ENCODE results near the gene BICC1.

Gene BICC1

DNA sequence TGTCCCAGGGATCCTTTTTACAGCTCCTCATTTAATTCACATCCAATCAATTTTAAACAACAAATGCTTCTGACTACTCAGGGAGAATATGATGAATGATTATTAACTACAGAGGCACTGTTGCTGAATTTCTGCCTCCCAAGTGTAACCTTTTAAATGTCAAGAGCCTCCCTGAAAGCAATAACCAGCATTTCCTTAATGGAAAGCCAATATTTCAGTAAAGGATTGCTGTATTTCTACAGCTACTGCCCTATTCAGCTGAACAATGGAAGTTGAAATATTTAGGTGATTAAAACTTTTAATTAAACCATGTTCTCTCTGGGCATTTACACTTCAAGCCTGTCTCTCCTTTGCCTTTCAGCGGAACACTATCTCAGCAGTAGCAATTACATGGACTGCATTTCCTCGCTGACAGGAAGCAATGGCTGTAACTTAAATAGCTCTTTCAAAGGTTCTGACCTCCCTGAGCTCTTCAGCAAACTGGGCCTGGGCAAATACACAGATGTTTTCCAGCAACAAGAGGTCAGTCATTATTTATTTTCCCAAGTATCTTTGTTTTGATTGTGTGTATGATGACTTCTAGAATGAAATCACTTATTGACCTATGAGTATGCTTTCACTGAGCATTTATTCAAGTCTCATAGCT lies 304.7 kb downstream of the BICC1 start:
- no peak for DNase-seq

DNA sequence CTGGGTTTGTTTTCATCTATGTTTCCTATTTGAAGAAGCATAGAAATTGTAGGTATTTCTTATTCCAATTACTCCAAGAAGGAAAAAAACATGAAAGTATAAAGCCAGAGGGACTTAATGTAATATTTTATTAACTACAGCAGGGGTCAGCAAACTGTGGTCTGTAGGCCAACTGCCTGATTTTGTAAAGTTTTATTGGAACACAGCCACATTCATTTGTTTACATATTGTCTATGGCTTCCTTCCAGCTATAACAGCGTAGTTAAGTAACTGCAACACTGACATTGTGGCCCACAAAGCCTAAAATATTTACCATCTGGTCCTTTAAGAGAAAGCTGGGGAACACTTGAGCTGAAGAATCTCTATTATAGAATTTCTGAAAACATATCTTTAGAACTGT lies 306.2 kb downstream of the BICC1 start:
- DNase-seq = no peak

DNA sequence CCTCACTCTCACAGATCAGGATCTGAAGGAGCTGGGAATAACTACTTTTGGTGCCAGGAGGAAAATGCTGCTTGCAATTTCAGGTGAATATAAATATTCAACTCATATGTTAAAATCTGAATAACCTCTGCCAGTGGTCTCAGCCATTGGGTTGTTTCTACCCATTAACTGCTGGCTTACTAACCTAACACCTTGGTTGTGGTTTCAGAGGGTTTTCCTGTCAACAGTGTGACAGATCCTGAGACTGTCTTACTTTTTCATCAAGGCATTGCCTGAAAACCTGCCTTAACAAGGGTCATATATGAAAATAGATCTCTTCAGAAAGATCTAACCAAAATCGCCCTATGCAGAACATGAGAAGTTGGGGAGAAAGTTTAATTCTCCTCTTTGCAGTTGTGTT lies 307.7 kb downstream of the BICC1 start:
- DNase-seq = no peak

DNA sequence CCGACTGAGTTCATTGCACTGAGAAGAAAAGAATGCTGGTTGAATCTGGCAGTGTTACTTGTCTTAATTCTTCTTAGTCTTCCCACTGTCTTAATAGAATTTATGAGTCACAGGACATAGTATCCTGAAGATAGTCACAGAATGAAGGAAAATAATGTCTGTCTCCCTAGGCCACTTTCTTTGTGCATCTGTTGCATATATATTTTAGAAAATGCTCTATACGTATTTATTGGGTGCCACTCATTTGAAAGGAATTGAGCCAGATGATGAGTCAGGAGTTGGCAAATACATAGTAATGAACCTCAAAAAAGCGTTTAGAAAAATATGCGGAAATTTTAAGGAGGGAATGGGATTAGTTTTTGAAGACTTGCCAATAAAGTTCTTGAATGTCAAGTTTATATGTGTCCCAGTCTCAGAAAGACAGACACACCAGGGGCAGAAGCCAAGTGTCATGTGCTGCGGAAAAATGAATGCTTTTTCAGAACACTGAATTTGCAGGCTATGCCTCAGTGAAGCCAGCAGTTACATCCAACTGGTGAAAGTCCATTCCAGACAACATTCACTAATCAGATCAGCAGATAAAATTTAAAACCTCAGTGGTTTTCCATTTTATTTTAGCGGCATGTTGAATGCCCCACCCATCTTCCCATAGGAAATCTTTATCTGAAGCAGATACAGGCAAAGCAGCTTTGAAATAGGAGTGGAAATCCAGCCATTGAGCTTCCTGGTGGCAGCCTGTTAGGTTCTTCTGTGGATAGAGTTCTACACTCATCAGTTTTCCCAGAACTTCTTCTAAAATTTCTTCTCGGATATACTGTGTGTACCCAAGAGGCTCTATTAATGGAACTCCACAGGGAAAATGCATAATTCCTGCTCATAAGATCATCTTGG lies 308.4 kb downstream of the BICC1 start:
- DNase-seq = no peak

DNA sequence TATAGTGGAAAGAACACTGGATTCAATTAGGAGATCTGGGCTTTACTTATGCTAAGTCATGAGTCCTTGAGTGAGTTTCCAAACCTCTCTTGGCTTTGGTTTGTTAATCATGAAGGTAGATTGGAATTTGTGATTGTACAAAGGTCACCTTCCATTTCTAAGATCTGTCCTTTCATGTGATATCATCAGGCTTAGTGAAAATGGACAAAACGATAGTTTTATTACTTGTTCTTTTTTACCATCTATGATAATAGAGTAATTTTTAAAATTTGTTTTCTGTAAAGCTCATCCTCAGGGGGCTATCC lies 309.0 kb downstream of the BICC1 start:
- DNase-seq = no peak

DNA sequence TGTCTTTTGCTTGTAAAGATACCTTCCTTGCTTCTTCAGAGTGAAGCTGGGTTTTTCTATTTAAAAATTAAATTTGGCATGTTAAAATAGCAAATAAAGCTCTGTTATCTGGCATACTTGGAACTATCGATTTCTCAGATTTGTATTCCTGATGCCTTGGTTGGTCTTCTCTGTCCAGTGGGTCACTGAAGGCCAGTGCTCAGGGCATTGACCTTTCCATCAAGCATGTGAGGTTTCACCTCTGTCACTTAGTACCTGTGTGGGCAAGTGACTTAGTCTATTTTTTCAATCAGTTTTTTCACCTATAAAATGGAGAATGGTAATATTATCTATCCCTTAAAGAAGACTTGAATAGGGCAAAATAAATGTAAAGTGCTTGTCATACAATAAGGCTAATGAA lies 311.3 kb downstream of the BICC1 start:
- no peak for DNase-seq

DNA sequence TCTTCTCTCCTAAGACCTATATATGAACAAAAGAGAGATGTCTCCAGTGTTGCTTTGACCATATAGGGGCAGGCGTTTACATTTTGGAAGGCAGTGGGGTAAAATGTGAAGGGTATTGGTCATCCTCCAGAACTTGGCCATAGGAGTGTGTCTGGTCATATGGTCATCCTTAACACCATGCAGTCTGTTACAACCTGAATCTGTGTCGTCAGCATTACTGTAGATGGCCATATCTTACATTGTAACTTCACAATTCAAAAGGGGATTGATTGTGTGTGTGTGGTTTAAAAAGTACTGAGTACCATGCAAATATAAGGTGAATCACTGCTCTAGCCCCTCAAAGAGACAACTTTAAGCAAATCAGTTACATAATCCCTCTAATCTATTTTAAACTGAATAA lies 311.7 kb downstream of the BICC1 start:
- no peak for DNase-seq

DNA sequence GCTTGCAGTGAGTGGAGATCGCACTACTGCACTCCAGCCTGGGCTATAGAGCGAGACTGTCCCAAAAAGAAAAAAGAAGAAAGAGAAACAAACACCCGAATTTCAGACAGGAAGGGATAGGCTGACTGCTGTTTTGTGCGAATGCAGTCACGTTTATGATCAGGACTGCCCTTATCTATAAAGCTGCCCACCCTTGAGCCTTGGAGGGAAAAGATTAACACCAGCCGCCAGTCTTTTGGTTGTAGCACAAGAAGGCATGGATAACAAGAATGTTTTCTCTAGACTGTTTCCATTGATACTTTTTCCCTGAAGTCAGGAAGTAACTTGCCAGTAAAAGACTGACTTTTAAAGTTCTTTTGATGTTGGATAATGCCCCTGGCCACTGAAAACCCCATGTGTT lies 314.0 kb downstream of the BICC1 start:
- DNase-seq = no peak

DNA sequence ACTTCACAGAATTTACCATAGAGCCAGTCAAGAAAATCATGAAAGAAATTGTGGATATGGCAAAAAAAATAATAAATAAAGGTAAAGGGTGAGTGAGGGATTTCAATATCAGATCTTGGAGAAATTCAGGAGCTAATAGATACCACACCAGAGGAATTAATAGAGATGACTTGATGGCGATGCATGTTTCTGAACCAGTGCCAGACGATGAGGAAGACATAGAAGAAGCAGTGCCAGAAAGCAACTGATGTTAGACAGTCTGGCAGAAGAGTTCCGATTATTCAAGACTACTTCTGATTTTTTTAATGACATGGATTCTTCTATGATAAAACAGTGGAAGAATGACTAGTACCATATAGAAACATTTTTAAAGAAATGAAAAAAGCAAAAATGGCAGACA lies 314.7 kb downstream of the BICC1 start:
- DNase-seq = no peak

DNA sequence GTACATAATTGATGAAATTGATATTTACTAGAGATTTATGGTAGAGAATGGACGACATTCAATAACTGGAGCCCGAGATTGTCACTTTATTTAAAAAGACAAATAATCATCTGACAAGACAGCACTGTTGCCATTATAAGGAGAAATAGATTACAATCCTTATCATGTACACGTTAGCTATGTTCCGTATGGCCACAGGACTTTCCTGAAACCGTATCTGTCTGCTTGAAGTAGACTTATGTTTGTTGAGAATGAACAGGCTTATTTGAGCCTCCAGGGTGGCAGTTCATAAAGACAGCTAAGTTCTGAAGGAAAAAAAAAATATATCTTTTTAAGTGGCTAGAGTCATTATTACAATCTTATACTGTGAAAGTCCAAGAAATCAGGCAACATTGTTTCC lies 317.2 kb downstream of the BICC1 start:
- no peak for DNase-seq

DNA sequence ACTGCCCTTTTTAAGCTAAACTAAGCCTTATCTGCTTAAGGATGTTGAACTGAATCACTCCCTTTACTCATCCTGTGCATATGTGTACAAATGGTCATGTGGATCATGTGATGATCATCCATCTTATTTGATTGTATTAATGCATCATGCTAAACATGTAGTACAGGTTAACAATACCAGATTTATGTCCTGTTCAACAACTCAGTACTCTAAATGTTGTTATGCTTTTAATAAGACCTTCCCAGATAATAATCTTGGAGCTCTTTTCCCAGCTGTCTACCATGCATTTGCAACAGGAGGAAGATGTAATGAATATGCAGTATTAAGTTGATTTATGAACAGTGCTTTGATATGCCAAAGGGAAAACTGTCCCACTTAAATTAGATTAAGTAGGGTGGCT lies 318.0 kb downstream of the BICC1 start:
- no peak for DNase-seq

DNA sequence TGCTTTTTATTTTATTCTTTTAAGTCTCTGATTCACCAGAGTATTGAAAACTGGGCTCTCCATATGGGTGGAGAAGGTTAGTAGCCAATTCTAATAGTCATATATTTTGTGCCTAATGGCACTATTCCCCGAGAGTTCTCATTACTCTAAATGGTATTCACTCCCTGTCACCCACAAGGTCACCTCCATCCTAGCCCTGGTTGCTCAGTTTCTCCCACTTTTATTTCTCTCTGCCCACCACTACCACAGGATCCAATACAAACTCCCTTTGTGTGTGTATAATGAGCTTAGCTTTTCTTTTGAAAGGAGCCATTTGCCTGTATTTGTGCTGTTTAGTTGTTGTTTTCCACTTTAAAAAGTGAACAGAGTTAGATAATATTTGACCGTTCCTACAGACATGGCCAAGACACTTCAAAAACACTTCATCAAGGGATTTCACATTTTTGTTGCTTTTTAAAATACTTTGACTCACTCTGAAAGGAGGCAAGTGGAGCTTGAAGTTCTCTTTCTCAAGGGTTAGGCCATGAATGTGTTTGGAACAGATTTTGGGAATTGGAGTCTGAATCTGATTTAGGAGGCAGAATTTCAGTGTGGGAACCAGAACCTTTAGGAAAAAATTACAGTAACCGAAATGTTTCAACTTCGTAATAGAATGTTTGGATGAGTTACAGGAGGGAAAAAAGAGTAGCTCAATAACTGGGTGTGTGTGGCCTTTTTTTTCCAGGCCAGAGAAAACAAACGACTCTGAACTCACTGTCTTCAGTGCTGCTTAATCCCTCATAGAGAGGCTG lies 321.3 kb downstream of the BICC1 start:
- no peak for DNase-seq

DNA sequence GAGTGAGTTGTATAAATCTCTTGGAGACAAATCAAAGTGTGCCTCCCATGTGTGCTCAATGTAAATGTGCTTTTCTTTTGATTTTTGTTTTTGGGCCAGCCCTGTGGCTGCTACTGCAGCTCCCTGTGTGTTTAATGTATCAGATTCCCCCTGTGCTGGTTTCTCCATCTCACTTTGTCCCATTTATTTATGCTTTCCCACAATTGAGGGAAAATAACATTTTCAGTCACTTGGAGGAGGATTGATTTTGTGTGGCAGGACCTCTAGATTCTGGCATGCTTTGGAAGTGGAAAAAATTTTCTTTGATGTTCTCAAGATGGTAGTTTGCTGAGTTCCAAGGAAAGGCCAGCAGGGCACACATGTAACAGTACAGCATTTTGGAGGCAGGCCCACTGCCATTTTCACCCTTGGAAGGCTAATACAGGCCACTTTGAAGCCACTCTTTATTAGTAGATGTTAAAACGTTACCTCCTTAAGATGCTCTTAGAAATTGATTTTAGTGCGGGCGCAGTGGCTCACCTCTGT lies 323.6 kb downstream of the BICC1 start:
- no peak for DNase-seq

DNA sequence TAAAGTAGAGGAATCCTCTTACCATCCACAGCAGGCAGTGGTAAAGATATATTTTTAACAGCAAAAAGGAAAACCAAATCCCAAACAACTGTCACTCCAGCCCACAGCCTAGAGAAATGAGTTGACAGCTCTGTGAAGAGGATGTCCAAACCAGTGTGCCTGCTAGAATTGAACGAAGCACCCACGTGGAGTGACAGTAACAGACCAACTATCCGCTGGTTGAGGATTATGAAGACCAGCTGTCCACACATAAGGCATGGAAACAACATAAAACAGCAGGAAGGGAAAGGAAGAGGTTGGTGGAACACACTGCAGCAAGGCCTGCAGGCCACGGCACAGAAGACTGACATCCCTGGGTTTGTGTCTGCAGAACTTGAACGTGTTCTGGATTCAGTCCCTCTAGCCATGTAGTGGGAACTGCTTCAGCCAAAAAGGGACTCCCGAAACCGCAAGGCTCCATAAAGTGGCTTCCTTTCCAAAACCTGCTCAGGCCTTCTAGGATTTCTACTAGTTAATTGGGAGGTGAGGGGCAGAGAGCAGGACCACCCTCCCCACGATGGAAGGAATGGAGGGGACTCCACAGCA lies 324.4 kb downstream of the BICC1 start:
- DNase-seq = no peak

DNA sequence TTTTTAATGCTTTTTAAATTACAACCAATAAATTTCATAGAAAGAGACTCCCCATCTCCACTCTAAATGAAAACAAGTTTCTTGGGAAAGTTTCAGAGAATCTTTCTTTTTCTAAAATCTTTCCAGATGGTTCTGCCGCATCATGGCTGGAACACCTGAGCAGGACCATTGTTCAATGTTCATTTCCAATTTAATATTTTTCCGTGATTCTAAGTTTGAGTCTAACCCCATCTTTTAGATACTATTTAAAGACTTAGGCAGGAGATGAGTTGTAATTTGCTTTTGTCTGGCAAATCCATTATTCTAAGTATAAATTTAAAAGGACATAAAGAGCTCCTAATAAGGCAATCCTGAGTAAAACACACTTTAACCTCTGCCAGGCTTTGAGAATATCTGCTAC lies 325.2 kb downstream of the BICC1 start:
- DNase-seq = no peak

DNA sequence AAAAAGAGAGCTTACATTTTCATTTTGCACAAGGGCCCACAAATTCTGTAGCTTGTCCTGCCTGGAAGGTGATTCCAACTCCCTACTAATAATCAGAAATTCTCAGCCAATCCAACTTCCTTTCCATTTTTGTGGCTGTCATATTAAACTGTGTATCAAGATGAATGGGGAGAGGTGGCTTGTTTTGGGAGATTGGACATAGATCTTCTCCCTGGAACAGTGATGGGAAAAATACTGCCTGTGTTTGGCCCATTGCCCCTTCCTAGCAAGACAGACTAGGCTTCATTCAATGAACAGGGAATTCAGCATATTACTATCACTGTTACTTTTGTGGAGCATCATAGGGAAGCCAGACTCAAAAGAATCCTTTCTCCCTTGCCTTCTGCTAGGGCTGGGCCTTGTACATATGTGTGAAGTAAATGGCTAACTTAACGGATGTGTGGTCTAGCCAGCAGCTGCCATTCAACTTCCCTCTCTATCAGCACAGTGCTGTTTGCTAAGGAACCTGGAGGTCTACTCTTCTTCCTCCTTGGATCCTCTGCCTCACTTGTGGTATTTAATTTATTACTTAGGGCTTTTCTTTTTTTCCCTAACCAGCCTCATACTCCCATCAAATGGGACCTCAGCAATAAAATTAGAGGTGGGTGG lies 326.0 kb downstream of the BICC1 start:
- no peak for DNase-seq

DNA sequence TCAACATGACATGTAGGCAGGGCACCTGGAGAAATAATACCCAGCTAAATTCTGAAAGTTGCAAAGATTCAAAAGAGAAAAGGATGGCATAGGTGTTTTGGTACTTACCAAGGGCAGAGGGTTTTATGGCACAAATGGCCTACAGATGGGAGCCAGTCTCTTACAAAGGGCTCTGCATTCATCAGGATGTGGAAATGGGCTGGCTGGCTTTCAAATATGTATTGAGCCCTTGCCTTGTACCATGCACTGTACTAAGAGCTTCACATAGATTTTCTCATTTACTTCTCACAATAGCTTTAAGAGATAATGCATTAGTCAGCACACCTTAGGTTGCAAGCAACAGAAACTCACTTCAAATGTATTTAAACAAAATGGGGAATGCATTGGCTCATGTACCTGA lies 327.1 kb downstream of the BICC1 start:
- DNase-seq = no peak

DNA sequence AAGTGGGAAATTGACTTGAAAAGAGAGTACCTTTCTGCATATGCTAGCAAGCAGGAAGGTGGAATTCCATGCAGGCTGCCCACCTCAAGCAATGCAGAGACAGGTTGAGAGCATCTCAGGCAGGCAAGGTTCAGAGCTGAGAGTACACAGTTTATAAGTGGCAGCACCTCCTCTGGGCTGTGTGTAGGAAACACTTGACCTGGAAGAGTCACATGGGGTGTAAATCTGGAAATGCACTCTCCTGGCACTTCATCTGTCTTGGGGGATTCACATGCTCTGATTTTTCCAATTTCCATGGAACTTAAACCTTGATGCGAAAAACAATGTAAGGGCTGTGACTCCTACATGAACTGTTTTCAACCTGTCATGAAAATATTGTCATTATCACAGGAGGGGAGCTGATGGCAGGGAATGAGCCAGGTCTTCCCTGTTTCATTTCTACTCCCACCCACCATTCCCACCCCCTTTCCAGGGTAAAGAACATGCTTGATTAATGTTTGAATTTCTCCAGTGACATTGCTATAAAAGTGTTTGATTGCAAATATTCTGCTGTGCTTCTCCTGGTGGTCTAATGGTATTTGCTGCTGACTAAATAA lies 328.3 kb downstream of the BICC1 start:
- no peak for DNase-seq

DNA sequence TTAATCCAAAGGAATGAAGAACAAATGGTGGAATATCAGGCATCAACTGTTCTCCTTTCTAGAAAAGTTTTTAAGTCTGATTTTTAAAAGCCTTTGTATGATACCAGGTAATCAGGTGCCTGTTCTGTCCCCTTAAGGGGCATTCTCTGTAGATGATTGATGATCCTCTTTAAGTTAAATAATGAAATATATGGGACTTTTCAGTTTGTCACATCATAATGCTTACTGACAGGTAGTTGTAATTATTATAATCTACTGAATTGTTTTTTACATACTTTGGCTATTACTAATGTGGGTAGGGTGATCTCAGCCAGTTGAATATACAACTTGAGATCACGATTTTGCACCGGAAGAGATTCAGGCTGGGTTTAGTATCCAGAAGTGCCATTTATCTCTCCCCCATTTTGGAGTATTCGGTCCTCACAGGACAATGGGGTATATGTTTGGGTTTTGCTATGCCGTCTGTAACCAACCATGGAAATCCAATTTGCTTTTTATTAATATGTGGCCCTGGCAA lies 330.2 kb downstream of the BICC1 start:
- DNase-seq = no peak

DNA sequence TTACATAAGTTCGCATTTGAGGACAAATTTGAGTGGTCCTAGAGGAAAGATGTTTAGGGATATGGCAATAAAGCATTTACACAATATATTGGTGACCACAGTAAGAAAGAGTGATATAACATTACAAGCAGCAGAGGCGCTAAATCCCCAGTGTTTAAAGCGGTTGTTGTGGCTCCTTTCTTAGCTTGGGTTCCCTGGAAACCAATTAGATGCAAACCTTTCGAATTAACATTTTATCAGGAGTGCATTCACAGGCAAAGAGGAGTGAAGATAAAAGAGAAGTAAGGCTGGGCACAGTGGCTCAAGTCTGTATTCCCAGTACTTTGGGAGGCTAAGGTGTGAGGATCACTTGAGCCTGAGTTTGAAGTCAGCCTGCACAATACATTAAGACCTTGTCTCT lies 331.1 kb downstream of the BICC1 start:
- DNase-seq = no peak

DNA sequence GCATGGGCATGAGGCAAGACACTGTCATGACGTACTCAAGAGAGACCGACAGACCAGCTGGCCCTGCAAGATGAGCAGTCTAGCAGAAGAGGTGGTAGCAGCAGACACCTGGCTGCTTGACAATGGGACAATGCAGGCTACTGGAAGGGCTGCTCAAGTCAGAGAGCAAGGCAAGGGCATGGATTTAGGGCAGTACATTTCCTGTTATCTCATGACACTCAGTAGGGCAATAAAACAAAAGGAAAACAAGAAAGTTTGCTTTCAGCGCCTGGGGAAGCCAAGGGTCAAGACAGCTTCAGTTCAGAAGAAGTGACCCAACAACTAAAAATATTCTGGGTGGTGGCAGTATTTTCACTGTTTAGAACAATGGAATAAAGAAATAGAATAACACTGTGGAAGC lies 332.0 kb downstream of the BICC1 start:
- DNase-seq = no peak

All from amygdala (tissue), 56 donors.